Umbilical cord (tissue), 1 donor: Measurements from ENCODE around the gene HOOK1. TPM values are rescaled to one million over a fixed set of nuclear protein-coding genes. Genes with fewer than 3 reads are reported as not detected.

Experiments
- total RNA-seq: library from RNA; depleted of rRNA; stranded (reverse); fragments of >200 nt; gene quantifications from one replicate; pipeline ENCODE4 v1.2.3, GENCODE V29; 2014; ENCODE audit warnings: low replicate concordance; ENCODE audit not compliant: insufficient read depth

The HOOK1 gene
- total RNA-seq, 1 donor from 2014 or later = 6.3 TPM

Other genes with a start within 250 kb of the HOOK1 start
- gene CYP2J2, start 111.8 kb downstream of the HOOK1 start, total RNA-seq = 3.1 TPM